Upper lobe of left lung (tissue), 4 donors: ENCODE measurements around the gene PLD5.

Source experiments
- CTCF ChIP-seq, 6 experiments: fragments of 450-650 bp in 4 of 6; fragments of 200-600 bp in 2 of 6; sonication (generic) in 2 of 6; IDR thresholded peaks; one replicate each; pipeline ENCODE4 v1.5.1; 2016 to 2019; ENCODE audit warnings: antibody characterized with exemption in 6 of 6
- EP300 ChIP-seq, 4 donors: sonication (generic); formaldehyde crosslinking; IDR thresholded peaks; one replicate each; pipeline ENCODE4 v1.5.1; 2017; ENCODE audit warnings: antibody characterized with exemption in 4 of 4, control low read depth in 2 of 4
- POLR2A ChIP-seq, 4 donors: fragments of 450-650 bp; IDR thresholded peaks; one replicate each; pipeline ENCODE4 v1.5.1; 2016 to 2017; ENCODE audit warnings: antibody characterized with exemption in 4 of 4, mild to moderate bottlenecking in 2 of 4

GRCh38 chr1:242033447-242033846 lies 491.1 kb downstream of the PLD5 start:
- TF ChIP-seq EP300 (IDR thresholded peaks at IDR 0.05) (no peak), CTCF (IDR thresholded peaks at IDR 0.05) (no peak), POLR2A (IDR thresholded peaks at IDR 0.05) (no peak)
